GM12864 (cell line): ENCODE measurements around the gene ARID3A.

Source experiments
- DNase-seq: peaks from one replicate; pipeline ENCODE4 v3.0.0-alpha.2; 2011; ENCODE audit warnings: low read depth
- H3K4me3 ChIP-seq: 2 replicates; pipeline ENCODE4 v1.5.1; 2011; ENCODE audit warnings: mild to moderate bottlenecking, low read depth, low read length, control low read depth
- CTCF ChIP-seq: IDR thresholded peaks from 2 replicates; pipeline ENCODE4 v1.5.1; 2011; ENCODE audit warnings: low read depth, mild to moderate bottlenecking, moderate library complexity, low read length, control low read depth, inconsistent platforms; ENCODE audit errors: missing control alignments

The ARID3A gene

GRCh38 chr19:993361-993830, 67.6 kb downstream of the ARID3A start:
- DNase-seq = no peak
- TF ChIP-seq CTCF = no peak
- H3K4me3 ChIP-seq = no peak overlapping the region

DNA sequence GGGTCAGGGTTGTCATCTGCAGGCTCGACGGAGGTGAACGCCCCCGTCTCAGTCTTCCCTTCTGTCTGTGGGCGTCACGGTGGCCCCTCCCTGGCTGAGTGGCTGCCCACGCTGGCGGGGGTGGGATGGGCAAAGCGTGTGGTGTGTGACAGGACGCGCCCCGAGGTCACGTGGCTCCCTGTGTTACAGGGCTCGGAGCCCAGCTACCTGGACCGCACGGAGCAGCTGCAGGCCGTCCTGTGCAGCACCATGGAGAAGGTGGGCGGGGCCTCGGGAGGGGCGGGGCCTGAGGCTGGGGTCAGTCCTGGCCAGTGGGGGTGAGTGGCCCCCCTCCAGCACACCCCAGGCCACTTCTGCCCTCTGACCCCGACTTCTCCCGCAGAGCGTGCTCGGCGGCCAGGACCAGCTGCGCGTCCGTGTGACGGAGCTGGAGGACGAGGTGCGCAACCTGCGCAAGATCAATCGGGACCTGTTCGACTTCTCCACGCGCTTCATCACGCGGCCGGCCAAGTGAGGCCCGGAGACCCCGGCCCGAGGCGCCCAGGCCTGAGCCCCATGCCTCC, 68.1 kb downstream of the ARID3A start:
- H3K4me3 ChIP-seq = no peak overlapping the region
- no peak for DNase-seq
- no peak for TF ChIP-seq CTCF

GRCh38 chr19:994516-994915, 68.7 kb downstream of the ARID3A start:
- no peak overlapping the region for H3K4me3 ChIP-seq
- no peak for TF ChIP-seq CTCF
- DNase-seq = no peak

DNA sequence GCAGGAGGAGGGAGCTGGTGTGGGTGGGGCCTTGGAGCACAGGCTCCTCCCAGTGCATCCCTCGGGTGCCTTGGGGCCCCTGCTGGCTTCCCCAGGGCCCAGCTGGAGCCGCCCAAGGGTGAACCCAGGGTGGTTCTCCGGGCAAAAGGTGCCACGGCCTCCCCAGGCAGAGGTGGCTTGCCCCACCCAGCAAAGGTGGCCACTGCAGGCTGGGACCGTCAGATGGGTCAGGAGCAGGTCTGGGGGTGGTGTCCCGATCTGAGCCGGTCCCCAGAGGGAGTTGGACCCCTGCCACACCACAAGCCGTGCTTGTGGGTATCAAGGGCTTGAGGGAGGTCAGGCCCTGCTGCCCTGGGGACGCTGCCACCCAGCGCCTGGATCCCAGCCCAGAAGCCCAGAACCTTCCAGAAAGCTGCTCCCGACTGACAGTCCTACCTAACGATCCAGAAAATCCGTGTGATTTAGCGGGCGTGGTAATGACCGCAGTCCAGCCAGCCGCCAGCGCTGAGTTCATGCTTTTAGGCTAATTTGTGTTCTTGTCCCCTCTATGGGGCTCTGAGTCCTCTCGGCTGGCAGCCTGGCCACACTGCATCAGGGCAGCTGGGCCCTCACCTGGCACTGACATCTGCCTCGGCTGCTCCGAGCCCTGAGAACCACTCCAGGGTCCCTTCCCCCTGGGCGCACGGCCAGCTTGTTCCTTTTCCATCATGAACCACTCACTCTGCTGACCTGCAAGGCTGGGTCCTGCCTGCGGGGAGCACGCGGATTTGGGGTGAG, 69.4 kb downstream of the ARID3A start:
- no peak for DNase-seq
- TF ChIP-seq CTCF = no peak
- H3K4me3 ChIP-seq = no peak overlapping the region

DNA sequence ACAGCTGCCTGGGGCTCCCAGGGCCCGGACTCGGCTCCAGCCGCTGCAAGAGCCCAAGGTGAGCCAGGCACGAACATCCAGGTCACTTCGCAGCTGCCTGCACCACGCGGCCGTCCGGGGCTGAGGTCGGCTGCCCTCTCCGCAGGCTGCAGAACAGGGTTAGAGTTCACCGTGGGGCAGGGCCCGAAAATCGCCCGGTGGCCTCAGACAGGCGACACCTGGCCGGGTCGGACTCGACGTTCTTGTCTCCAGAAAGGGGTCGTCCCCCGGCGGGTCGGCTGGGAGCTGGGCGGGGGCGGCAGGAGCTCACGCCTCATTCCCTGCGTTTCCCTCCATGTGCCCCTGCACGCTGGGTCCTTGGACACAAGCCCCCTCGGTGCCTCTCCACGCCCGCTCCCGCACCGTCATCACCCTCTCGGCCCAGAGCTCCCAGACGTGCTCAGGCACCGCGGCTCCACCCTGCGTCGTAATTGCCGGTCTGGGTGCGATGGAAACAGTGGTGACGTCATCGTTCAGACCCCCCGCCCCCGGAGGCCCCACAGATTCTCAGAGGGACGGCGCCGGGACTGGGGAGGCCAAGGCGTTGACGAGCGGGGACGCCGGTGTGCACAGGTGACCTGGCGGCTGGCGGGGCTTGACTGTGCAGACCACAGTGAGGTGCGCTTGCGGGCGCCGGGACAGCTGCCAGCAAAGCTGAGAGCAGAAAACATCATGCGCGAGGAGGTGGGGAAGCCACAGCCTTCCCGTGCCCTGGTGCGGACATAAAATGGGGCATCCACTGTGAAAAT, 70.4 kb downstream of the ARID3A start:
- DNase-seq = no peak
- no peak for TF ChIP-seq CTCF
- H3K4me3 ChIP-seq = no peak overlapping the region

- no peak for TF ChIP-seq CTCF
- no peak for DNase-seq
- H3K4me3 ChIP-seq = no peak overlapping the region
Measured at GRCh38 chr19:998064-998463, 72.2 kb downstream of the ARID3A start.
